Metanephros (tissue), 2 donors: ENCODE results near the gene NINJ2. TPM values are rescaled to one million over a fixed set of nuclear protein-coding genes. Genes with fewer than 3 reads are reported as not detected.

Experiments used
- small RNA-seq: library from RNA; depleted of rRNA; stranded (forward); fragments of <200 nt; gene quantifications from one replicate; pipeline ENCODE3, GENCODE V24; 2014; ENCODE audit warnings: low replicate concordance
- total RNA-seq: library from RNA; depleted of rRNA; stranded (reverse); fragments of >200 nt; gene quantifications from one replicate; pipeline ENCODE4 v1.2.3, GENCODE V29; 2014

The NINJ2 gene, protein sequence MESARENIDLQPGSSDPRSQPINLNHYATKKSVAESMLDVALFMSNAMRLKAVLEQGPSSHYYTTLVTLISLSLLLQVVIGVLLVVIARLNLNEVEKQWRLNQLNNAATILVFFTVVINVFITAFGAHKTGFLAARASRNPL
- 3.6 TPM for total RNA-seq

GRCh38 chr12:663293-663871, at the start of gene NINJ2:
NINJ2 (minus strand) TSS chr12:663445; CDS start chr12:663360, 85 bp downstream.

Small RNAs within 50 kb of the gene (small RNA-seq; reads per million reads assigned to genes)
- not detected for gene RNU7-103P

Other genes with a start within 250 kb of the NINJ2 start
- 15.5 TPM for gene B4GALNT3, start 203.5 kb downstream of the NINJ2 start, total RNA-seq
- gene WNK1, start 89.1 kb upstream of the NINJ2 start, total RNA-seq: 246 TPM